Uterus (tissue), 4 donors: Measurements from ENCODE around the gene P4HB. TPM values are rescaled to one million over a fixed set of nuclear protein-coding genes. Genes with fewer than 3 reads are reported as not detected.
A peak's percentile ranks its signal among the peaks of the same experiment; 100 is the strongest.

Source experiments
- DNase-seq, 2 donors: peaks; one replicate each; pipeline ENCODE4 v3.0.0-alpha.2; 2019 to 2020
- H3K27ac ChIP-seq, 2 donors: fragments of 200-600 bp; sonication (generic); 1 replicate in 1 of 2; 2 replicates in 1 of 2; pipeline ENCODE4 v1.5.1; 2016 to 2018
- H3K27me3 ChIP-seq, 2 donors: fragments of 200-600 bp; sonication (generic); one replicate each; pipeline ENCODE4 v1.5.1; 2018 to 2019; ENCODE audit warnings: control low read depth in 1 of 2
- H3K36me3 ChIP-seq, 2 donors: fragments of 200-600 bp; sonication (generic); one replicate each; pipeline ENCODE4 v1.5.1; 2019; ENCODE audit warnings: control low read depth in 1 of 2
- H3K4me1 ChIP-seq, 2 donors: fragments of 200-600 bp; sonication (generic); one replicate each; pipeline ENCODE4 v1.5.1; 2018 to 2019; ENCODE audit warnings: control low read depth in 1 of 2
- H3K4me3 ChIP-seq, 2 donors: fragments of 200-600 bp; sonication (generic); 1 replicate in 1 of 2; 2 replicates in 1 of 2; pipeline ENCODE4 v1.5.1; 2018 to 2019; ENCODE audit warnings: mild to moderate bottlenecking in 1 of 2
- H3K9me3 ChIP-seq, 2 donors: fragments of 200-600 bp; sonication (generic); one replicate each; pipeline ENCODE4 v1.5.1; 2019; ENCODE audit warnings: control low read depth in 1 of 2
- POLR2A ChIP-seq, 2 donors: fragments of 450-650 bp; IDR thresholded peaks; one replicate each; pipeline ENCODE4 v1.6.1; 2016; ENCODE audit warnings: antibody characterized with exemption in 2 of 2, mild to moderate bottlenecking in 1 of 2, moderate library complexity in 1 of 2
- intact Hi-C: fragments of 100-400 bp; cut with DNase I; formaldehyde crosslinking; loops from one replicate; pipeline ENCODE4 v1.15.1; 2023; ENCODE audit warnings: low total_unique reads
- total RNA-seq, 4 donors: library from RNA; depleted of rRNA in 3 of 4; stranded (reverse); fragments of >200 nt in 3 of 4; gene quantifications; one replicate each; pipeline versions ENCODE4 v1.1.0 to v1.2.4, GENCODE V29; 2014 to 2023
- TF ChIP-seq, protein P1 (sequence below), 4 experiments: fragments of 200-600 bp in 2 of 4; fragments of 450-650 bp in 2 of 4; sonication (generic) in 2 of 4; IDR thresholded peaks; one replicate each; pipeline ENCODE4 v1.5.1; 2016 to 2019; ENCODE audit warnings: antibody characterized with exemption in 4 of 4, mild to moderate bottlenecking in 2 of 4, moderate library complexity in 1 of 4
- donor health status: DM: yes; HTN: yes; CAD: no.

Gene P4HB
- total RNA-seq, 4 donors from 2014 or later: 199 to 504 (median 304) TPM

DNA sequence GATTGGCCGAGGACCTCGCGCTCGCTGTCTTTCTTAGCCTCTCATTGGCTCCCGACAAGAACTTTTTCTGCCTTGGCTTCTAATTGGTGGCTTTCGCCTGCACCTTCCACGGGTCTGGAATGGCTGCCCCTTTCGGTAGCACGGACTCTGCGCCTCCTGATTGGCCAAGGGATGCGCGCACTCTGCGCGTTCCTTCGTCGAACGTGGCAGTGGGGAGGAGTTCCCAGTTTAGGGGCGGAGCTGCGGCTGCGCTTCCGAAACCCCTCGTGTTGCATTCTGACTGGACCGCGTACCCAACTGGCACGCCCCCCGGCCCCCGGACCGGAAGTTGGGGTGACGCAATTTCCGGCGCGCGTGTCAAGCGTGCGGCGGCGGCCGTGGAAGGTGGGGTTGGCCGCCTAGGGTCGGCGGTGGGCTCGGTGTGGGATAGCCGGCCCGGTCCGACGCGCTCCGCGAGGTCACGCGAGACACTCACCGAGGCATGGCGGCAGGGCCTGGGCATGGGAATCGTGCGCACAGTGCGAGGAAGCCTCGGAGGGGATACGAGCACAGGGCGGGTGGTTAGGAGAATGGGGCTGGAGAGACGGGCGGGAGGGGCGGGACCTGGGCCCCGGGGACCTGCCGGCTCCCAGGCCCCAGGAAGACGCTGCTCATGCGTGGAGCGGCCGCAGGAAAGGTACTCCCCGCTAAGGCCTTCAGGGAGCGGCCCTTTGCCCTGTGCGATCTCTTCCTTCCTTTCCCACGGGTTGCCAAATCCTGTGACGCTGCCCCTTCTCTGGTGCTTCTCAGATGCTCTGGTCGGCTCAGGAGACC is 627 bp upstream of the P4HB start:
- no peaks in the 10 kb centered on the region for H3K9me3 ChIP-seq
- DNase-seq: peak; percentile 99
- TF ChIP-seq POLR2A (IDR thresholded peaks at IDR 0.05): peak; percentile 97 to 99
- TF ChIP-seq, protein P1, sequence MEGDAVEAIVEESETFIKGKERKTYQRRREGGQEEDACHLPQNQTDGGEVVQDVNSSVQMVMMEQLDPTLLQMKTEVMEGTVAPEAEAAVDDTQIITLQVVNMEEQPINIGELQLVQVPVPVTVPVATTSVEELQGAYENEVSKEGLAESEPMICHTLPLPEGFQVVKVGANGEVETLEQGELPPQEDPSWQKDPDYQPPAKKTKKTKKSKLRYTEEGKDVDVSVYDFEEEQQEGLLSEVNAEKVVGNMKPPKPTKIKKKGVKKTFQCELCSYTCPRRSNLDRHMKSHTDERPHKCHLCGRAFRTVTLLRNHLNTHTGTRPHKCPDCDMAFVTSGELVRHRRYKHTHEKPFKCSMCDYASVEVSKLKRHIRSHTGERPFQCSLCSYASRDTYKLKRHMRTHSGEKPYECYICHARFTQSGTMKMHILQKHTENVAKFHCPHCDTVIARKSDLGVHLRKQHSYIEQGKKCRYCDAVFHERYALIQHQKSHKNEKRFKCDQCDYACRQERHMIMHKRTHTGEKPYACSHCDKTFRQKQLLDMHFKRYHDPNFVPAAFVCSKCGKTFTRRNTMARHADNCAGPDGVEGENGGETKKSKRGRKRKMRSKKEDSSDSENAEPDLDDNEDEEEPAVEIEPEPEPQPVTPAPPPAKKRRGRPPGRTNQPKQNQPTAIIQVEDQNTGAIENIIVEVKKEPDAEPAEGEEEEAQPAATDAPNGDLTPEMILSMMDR (IDR thresholded peaks at IDR 0.05): peak in 2 of 4 experiments; percentile 33 to 53
- intact Hi-C loops: no loop called here
- peak overlapping the region; percentile 63 to 93 for H3K4me3 ChIP-seq
- peaks cover 12 to 14% of the 10 kb centered on the region in 2 donors for H3K4me1 ChIP-seq
- peak overlapping the region; percentile 91 to 93 for H3K27ac ChIP-seq
- H3K27me3 ChIP-seq: no peaks in the 10 kb centered on the region
- no peaks in the 10 kb centered on the region for H3K36me3 ChIP-seq

DNA sequence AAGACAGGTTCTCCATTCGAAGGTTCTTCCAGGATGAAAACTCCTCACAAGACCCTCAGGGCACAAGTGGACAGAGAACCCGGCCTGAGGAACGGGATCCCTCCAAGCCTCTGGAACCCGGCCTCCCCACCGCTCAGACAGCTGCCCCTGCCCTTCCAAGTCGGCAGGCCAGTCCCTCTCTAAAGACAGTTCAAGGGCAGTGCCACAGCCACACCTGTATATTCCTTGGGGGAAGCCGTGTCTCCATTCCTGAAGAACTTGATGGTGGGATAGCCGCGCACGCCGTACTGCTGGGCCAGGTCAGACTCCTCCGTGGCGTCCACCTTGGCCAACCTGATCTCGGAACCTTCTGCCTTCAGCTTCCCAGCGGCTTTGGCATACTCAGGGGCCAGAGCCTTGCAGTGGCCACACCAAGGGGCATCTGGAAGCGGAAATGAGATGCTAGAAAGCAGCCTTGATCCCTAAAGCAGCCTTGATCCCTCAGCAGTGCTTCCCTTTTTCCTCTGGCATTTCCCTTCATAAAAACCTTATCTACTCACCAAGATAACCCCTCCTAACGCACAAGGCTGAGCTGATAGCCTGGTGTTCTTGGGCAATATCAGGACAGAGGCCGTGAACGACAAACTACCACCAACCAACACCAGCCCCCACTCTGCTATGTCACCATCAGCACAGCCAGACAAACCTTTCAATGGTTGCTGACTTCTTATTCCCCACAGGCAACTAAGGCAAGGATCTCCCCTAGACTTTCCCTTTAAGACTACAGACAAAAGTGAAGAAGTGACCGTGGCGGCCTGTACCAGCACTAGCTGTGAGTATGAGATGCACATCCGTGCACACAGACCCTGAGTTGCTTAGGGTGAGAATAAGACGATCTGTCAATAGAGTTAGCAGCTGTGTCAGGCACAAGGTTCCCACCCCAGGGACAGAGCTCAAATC is 1.1 kb downstream of the P4HB start:
- Histone ChIP-seq H3K4me1 (peaks cover 12% of the 10 kb centered on the region in 2 donors), H3K36me3 (no peaks in the 10 kb centered on the region), H3K4me3 (peak overlapping the region; percentile 65 to 97), H3K9me3 (no peaks in the 10 kb centered on the region), H3K27ac (peak overlapping the region; percentile 72 to 96), H3K27me3 (no peaks in the 10 kb centered on the region)
- DNase-seq: no peak
- intact Hi-C loops: no loop called here
- no peak for TF ChIP-seq POLR2A (IDR thresholded peaks at IDR 0.05)
- TF ChIP-seq, protein P1 (IDR thresholded peaks at IDR 0.05): no peak

DNA sequence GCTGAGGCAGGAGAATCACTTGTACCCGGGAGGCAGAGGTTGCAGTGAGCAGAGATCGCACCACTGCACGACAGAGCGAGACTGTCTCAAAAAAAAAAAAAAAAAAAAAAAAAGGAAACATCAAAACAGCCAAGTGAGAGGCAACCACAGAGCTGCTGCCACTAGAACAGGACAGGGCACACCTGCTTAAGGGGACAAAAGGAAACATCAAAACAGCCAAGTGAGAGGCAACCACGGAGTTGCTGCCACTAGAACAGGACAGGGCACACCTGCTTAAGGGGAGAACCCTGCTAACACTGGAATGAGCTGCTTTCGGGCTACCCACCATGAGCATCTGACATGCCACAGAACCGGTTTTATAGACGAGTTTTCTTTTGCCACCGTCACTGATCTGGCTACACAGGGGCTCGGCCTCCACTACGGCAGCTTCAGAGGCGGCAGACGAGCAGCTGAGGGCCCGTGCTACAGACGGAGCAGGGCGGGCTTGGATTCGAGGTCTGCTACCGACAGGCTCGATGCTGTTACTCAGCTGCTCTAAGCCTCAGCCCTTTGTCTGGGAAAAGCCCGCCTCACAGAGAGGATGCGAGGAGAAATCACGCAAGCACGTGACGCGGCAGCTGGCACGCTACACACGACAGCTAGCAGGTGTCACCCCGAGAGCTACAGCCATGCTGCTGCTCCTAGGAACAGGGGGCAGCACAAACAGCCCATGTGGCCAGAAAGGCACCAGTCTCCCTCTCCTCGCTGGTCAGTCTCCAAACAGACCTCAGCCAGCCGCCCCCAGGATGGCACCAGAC is 2.0 kb downstream of the P4HB start:
- H3K36me3 ChIP-seq: no peaks in the 10 kb centered on the region
- intact Hi-C loops: no loop called here
- H3K4me1 ChIP-seq: peaks cover 12% of the 10 kb centered on the region in 2 donors

DNA sequence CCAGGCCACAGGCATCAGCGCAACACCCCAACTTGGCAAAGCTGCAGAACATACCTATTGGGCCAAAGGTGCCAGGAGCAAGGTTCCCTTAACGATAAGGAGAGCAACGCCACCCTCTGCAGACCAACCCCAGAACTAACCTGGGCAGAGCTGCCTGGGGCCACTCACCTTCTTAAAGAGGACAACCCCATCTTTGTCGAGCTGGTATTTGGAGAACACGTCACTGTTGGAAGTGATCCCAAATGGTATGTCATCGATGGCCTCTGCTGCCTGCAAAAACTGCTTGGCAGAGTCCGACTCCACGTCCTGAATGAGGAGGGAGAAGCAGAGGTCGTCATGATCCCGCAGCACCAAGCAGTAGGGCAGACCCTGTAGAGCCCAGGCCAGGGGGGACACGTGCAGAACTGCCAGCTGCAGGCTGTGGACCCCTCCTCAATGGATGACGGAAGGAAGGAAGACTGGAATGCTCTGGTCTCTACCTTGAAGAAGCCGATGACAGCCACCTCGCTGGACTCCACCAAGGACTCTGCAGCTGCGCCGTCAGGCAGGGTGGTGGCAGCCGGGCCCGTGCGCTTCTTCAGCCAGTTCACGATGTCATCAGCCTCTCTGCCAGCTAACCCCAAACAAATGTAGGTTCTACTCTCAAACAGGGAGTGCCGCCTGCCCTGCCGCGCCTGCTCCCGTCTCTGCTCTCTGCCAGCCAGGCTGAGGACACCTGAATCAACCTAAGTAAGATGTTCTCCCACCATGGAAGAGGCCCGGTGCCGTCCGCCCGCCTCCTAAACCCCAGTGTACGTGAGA is 5.2 kb downstream of the P4HB start:
- Histone ChIP-seq H3K36me3 (no peaks in the 10 kb centered on the region), H3K27ac (no peak overlapping the region), H3K27me3 (no peaks in the 10 kb centered on the region), H3K4me1 (peaks cover 8 to 12% of the 10 kb centered on the region in 2 donors), H3K9me3 (no peaks in the 10 kb centered on the region), H3K4me3 (no peak overlapping the region)
- no peak for DNase-seq
- intact Hi-C loops: no loop called here
- TF ChIP-seq, protein P1 (IDR thresholded peaks at IDR 0.05): no peak
- TF ChIP-seq POLR2A (IDR thresholded peaks at IDR 0.05): no peak

More for the DNA sequence above, 2.0 kb downstream of the P4HB start:
- Histone ChIP-seq H3K27ac (no peak overlapping the region), H3K27me3 (no peaks in the 10 kb centered on the region), H3K9me3 (no peaks in the 10 kb centered on the region), H3K4me3 (no peak overlapping the region)
- no peak for DNase-seq
- no peak for TF ChIP-seq POLR2A (IDR thresholded peaks at IDR 0.05)
- TF ChIP-seq, protein P1 (IDR thresholded peaks at IDR 0.05): no peak
